Epithelial cell of proximal tubule (primary cell): ENCODE data around the gene MAML2. TPM values are rescaled to one million over a fixed set of nuclear protein-coding genes. Genes with fewer than 3 reads are reported as not detected.
"Not testable (repeated sequence)": the region's sequence is repeated elsewhere in the genome, so short reads cannot be mapped to it uniquely, and the experiment has no call there.

Source experiments
- DNase-seq: peaks from one replicate; pipeline ENCODE4 v3.0.0-alpha.2; 2011; ENCODE audit warnings: low read depth
- H3K4me3 ChIP-seq: 2 replicates; pipeline ENCODE4 v1.5.1; 2011; ENCODE audit warnings: low read depth, mild to moderate bottlenecking, low read length
- total RNA-seq: library from RNA; depleted of rRNA; stranded (reverse); fragments of >200 nt; gene quantifications from 2 replicates; pipeline ENCODE4 v1.2.3, GENCODE V29; 2015
- TF ChIP-seq, protein P1 (sequence below): conservative IDR thresholded peaks from 2 replicates; pipeline ENCODE4 v1.5.1; 2012; ENCODE audit warnings: low read depth, mild to moderate bottlenecking, low read length

Gene MAML2
- total RNA-seq, 1 donor from 2014 or later: 5.1 TPM

GRCh38 chr11:96287822-96288439 lies 55.1 kb downstream of the MAML2 start:
- DNase-seq: no peak
- H3K4me3 ChIP-seq: no peak overlapping the region
- TF ChIP-seq, protein P1, sequence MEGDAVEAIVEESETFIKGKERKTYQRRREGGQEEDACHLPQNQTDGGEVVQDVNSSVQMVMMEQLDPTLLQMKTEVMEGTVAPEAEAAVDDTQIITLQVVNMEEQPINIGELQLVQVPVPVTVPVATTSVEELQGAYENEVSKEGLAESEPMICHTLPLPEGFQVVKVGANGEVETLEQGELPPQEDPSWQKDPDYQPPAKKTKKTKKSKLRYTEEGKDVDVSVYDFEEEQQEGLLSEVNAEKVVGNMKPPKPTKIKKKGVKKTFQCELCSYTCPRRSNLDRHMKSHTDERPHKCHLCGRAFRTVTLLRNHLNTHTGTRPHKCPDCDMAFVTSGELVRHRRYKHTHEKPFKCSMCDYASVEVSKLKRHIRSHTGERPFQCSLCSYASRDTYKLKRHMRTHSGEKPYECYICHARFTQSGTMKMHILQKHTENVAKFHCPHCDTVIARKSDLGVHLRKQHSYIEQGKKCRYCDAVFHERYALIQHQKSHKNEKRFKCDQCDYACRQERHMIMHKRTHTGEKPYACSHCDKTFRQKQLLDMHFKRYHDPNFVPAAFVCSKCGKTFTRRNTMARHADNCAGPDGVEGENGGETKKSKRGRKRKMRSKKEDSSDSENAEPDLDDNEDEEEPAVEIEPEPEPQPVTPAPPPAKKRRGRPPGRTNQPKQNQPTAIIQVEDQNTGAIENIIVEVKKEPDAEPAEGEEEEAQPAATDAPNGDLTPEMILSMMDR: no peak

DNA sequence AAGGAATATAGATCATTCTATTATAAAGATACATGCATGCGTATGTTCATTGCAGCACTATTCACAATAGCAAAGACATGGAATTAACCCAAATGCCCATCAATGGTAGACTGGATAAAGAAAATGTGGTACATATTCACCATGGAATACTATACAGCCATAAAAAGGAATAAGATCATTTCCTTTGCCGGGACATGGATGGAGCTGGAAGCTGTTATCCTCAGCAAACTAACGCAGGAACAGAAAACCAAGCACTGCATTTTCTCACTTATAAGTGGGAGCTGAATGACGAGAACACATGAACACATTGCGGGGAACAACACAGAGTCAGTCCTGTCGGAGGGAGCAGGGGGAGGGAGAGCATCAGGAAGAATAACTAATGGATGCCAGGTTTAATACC lies 57.0 kb downstream of the MAML2 start:
- DNase-seq, H3K4me3 ChIP-seq: not testable (repeated sequence)

GRCh38 chr11:96284917-96285316 lies 58.1 kb downstream of the MAML2 start:
- TF ChIP-seq, protein P1: no peak
- DNase-seq: no peak

DNA sequence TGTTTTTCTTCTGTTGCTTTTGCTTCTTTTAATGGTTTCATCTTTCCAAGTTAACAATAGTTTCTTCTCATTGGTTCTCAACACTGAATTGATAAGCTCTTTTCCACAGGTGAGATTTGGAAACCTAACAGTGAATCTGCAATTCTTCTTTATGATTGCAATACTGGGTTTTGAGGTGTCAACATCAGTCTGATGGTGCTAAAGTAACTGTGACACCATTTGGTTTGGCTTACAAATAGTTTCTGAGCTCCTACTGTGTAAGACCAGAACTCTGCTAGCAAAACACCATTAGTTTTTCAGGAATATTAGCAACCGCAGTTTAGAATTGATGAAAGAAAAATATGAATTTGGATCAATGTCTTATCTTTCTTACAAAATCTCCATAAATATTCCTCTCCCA lies 58.6 kb downstream of the MAML2 start:
- no peak for DNase-seq
- no peak overlapping the region for H3K4me3 ChIP-seq
- TF ChIP-seq, protein P1: no peak

More at GRCh38 chr11:96284917-96285316, 58.1 kb downstream of the MAML2 start:
- no peak overlapping the region for H3K4me3 ChIP-seq

GRCh38 chr11:96282625-96283220 lies 60.3 kb downstream of the MAML2 start:
- DNase-seq: no peak
- H3K4me3 ChIP-seq: no peak overlapping the region
- TF ChIP-seq, protein P1: no peak

GRCh38 chr11:96280444-96280843 lies 62.6 kb downstream of the MAML2 start:
- TF ChIP-seq, protein P1: no peak
- DNase-seq: no peak
- no peak overlapping the region for H3K4me3 ChIP-seq

DNA sequence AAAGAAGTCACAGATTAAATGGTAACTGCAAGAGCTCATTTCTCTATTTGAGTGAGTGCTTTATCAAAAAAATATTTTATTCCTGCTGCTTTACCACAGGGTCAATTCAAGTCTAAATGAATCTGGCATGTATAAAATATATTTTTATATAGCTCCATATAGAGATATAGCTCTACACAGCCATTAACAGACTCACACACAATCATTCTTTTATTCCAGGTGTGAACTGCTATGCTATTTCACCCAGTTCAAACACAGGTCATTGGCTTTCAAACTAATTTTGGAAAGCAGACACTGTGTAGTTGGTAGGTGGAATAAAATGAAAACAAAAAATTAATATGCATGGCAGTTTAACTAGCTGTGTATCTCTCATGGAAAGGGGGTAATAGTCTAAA lies 63.1 kb downstream of the MAML2 start:
- DNase-seq: no peak
- TF ChIP-seq, protein P1: no peak
- no peak overlapping the region for H3K4me3 ChIP-seq
